Activated B cell treated with CpG ODN at 0.5 μM for 24 hours (primary cell): ENCODE measurements around the gene SLC6A3. TPM values are rescaled to one million over a fixed set of nuclear protein-coding genes. Genes with fewer than 3 reads are reported as not detected.
A peak's percentile ranks its signal among the peaks of the same experiment; 100 is the strongest.

Experiments
- ATAC-seq: fragments of 200-7000 bp; cut with Tn5 transposase; one replicate; pipeline ENCODE4 v1.10.0; 2021; ENCODE audit warnings: low read depth, mild to moderate bottlenecking, moderate library complexity
- CTCF ChIA-PET: fragments of 350-600 bp; sonication (Branson Sonifier 250); formaldehyde crosslinking; loops from one replicate; lab custom pipeline; 2021; ENCODE audit warnings: antibody characterized with exemption; lab: Charles Lee
- POLR2A ChIA-PET: fragments of 350-600 bp; sonication (Branson Sonifier 250); formaldehyde crosslinking; loops from one replicate; lab custom pipeline; 2021; ENCODE audit warnings: antibody characterized with exemption; lab: Charles Lee
- DNase-seq: peaks from one replicate; pipeline ENCODE4 v3.0.0; 2022
- H3K27ac Mint-ChIP-seq: one replicate; pipeline ENCODE4 v1.8.0; 2020; ENCODE audit warnings: mixed read lengths
- H3K27me3 Mint-ChIP-seq: one replicate; pipeline ENCODE4 v1.8.0; 2021; ENCODE audit warnings: mixed read lengths
- H3K36me3 Mint-ChIP-seq: one replicate; pipeline ENCODE4 v1.8.0; 2021; ENCODE audit warnings: low read depth, mixed read lengths
- H3K4me1 Mint-ChIP-seq: one replicate; pipeline ENCODE4 v1.8.0; 2021; ENCODE audit warnings: mixed read lengths
- H3K4me3 Mint-ChIP-seq: one replicate; pipeline ENCODE4 v1.8.0; 2020; ENCODE audit warnings: mild to moderate bottlenecking, mixed read lengths
- H3K9me3 Mint-ChIP-seq: one replicate; pipeline ENCODE4 v1.8.0; 2020; ENCODE audit warnings: mixed read lengths
- intact Hi-C: fragments of 100-400 bp; cut with micrococcal nuclease; formaldehyde crosslinking; loops from one replicate; pipeline ENCODE4 v1.15.1; 2024
- total RNA-seq: library from RNA; stranded (reverse); gene quantifications from 2 replicates; pipeline ENCODE4 v1.2.3, GENCODE V29; 2022
- TF ChIP-seq, protein P1 (sequence below): fragments of 200-600 bp; IDR thresholded peaks from one replicate; pipeline ENCODE4 v1.8.0; 2022; ENCODE audit warnings: antibody characterized with exemption, mild to moderate bottlenecking

Gene SLC6A3
- total RNA-seq, 1 donor from 2014 or later = 2.0 TPM

DNA sequence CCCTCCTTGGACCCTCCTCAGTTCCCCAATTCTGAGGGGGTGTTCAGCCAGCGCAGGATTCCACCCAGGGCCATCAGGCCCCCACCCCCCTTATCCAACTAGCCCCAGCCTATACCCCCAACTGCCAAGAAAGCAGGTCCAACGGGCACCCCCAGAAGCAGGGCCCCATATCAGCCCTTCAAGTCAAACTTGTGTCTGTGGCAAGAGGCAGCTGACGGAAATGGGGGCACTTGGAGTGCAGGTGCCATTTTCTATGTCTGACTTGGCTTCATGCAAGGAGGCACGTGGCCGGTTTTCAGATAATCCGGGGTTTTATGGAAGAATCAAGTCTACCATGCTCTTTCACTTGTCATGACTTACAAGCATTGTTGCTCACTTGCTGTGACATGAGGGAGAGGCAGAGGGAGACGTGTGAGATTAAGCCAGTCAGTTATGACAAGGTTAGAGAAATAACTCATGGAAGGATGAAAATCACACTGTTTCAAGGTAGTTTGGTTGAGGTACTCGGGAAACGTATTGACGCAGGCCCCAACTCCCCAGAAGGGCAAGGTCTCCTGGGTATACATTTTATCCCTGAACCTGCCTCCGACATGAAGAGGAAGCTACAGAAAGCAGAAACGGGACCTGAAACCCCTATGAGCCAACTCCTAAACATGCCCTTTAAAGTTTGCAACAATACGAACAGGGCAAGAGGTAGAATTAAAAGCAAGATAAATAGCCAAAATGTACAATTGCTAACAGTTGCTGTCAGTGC, 73.8 kb downstream of the SLC6A3 start:
- TF ChIP-seq, protein P1, sequence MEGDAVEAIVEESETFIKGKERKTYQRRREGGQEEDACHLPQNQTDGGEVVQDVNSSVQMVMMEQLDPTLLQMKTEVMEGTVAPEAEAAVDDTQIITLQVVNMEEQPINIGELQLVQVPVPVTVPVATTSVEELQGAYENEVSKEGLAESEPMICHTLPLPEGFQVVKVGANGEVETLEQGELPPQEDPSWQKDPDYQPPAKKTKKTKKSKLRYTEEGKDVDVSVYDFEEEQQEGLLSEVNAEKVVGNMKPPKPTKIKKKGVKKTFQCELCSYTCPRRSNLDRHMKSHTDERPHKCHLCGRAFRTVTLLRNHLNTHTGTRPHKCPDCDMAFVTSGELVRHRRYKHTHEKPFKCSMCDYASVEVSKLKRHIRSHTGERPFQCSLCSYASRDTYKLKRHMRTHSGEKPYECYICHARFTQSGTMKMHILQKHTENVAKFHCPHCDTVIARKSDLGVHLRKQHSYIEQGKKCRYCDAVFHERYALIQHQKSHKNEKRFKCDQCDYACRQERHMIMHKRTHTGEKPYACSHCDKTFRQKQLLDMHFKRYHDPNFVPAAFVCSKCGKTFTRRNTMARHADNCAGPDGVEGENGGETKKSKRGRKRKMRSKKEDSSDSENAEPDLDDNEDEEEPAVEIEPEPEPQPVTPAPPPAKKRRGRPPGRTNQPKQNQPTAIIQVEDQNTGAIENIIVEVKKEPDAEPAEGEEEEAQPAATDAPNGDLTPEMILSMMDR = no peak
- ATAC-seq (peak; percentile 84), DNase-seq (no peak)
- no peaks in the 10 kb centered on the region for H3K36me3 Mint-ChIP-seq
- intact Hi-C loops = no loop called here
- H3K4me1 Mint-ChIP-seq = peaks cover 49% of the 10 kb centered on the region
- ChIA-PET POLR2A (interaction anchor here (0.7 to 2.2 kb wide), 5 partner anchors 9 to 277 kb away, joined by 3 to 13 read pairs (median 5); no protein-coding TSS in a partner anchor), CTCF (interaction anchor here (0.9 to 1.3 kb wide), 5 partner anchors 9 to 273 kb away, joined by 3 to 8 read pairs (median 3); no protein-coding TSS in a partner anchor)
- H3K27ac Mint-ChIP-seq = peak overlapping the region; percentile 57
- H3K9me3 Mint-ChIP-seq = no peaks in the 10 kb centered on the region
- no peaks in the 10 kb centered on the region for H3K27me3 Mint-ChIP-seq
- H3K4me3 Mint-ChIP-seq = peak overlapping the region; percentile 21

DNA sequence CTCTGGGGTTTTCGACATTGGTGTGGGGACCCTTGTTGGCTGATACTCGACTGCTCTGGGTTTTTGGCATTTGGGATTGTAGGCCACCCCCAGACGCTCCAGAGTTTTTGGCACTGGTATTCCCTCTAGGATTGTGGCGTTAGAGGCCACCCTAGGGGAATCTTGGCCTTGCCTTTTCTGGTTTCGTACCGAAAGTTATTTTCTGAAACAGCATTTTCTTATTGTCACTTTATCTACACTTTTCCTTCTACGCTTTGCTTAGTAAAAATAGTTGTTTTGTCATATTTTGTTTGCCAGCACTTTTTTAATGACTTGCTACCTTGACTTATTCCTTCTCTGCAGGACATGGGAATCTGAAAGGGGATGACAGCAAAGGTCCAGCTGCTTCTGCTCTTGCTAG, 75.2 kb downstream of the SLC6A3 start:
- H3K9me3 Mint-ChIP-seq = no peaks in the 10 kb centered on the region
- H3K27me3 Mint-ChIP-seq = no peaks in the 10 kb centered on the region

DNA sequence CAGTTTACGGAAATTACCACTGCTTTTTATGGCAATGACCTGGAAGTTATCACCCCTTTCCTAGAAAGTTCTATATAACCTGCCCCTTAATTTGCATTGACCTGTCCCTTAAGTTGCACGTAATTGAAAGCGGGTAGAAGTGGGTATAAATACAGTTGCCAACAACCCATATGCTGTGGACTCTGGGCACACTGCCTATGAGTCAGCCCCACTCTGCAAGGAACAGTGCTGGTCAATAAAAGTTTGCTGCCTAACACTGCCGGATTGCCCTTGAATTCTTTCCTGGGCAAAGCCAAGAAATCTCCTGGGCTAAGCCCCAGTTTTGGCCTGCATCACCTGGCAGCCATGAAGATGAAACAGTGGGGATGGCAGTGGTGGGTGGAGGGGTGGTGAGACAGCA, 76.5 kb downstream of the SLC6A3 start:
- peaks cover 59% of the 10 kb centered on the region for H3K4me1 Mint-ChIP-seq
- CTCF ChIA-PET = no interaction called here

More for the DNA sequence above, 75.2 kb downstream of the SLC6A3 start:
- TF ChIP-seq, protein P1 = no peak
- ChIA-PET CTCF (interaction anchor here (1.2 kb wide), 1 partner anchor 10 kb away, joined by 3 read pairs; no protein-coding TSS in a partner anchor), POLR2A (interaction anchor here (2.2 kb wide), 1 partner anchor 16 kb away, joined by 13 read pairs; no protein-coding TSS in a partner anchor)
- Mint-ChIP-seq H3K27ac (no peak overlapping the region), H3K36me3 (no peaks in the 10 kb centered on the region), H3K4me3 (no peak overlapping the region), H3K4me1 (peaks cover 60% of the 10 kb centered on the region)
- no peak for ATAC-seq
- DNase-seq = no peak
- intact Hi-C loops = no loop called here

DNA sequence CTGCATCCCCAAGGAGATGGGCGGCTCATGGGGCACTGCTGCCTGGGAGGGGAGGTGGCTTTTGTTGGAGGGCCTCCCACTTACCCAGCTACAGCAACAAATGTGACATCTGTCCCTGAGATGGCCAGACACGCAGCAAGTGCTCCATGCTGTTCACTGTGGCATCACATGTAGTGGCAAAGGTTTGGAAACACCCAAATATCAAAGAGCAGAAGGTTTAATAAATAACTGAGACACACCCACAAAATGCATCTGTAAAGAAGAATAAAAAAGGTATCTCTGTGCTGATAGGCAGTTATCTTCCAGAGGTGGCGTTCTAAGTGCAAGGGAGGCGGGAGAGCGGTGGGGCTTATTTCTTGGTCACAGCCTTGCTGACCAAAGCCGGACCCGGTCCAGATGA, 77.0 kb downstream of the SLC6A3 start:
- no peaks in the 10 kb centered on the region for H3K9me3 Mint-ChIP-seq
- no peaks in the 10 kb centered on the region for H3K36me3 Mint-ChIP-seq
- TF ChIP-seq, protein P1 = no peak
- peaks cover 62% of the 10 kb centered on the region for H3K4me1 Mint-ChIP-seq
- intact Hi-C loops = no loop called here
- DNase-seq = no peak
- H3K27me3 Mint-ChIP-seq = peaks cover 3% of the 10 kb centered on the region
- CTCF ChIA-PET = interaction anchor here (0.9 kb wide), 1 partner anchor 12 kb away, joined by 3 read pairs; no protein-coding TSS in a partner anchor
- no peak for ATAC-seq
- POLR2A ChIA-PET = interaction anchor here (0.9 to 1.2 kb wide), 2 partner anchors 12 to 22 kb away, joined by 4 to 5 read pairs; no protein-coding TSS in a partner anchor
- peak overlapping the region; percentile 67 for H3K27ac Mint-ChIP-seq
- H3K4me3 Mint-ChIP-seq = no peak overlapping the region

More for the DNA sequence above, 76.5 kb downstream of the SLC6A3 start:
- POLR2A ChIA-PET = no interaction called here
- no peaks in the 10 kb centered on the region for H3K9me3 Mint-ChIP-seq
- intact Hi-C loops = no loop called here
- no peak for ATAC-seq
- H3K4me3 Mint-ChIP-seq = no peak overlapping the region
- TF ChIP-seq, protein P1 = no peak
- DNase-seq = no peak
- H3K27me3 Mint-ChIP-seq = peaks cover 3% of the 10 kb centered on the region
- no peak overlapping the region for H3K27ac Mint-ChIP-seq
- H3K36me3 Mint-ChIP-seq = no peaks in the 10 kb centered on the region

DNA sequence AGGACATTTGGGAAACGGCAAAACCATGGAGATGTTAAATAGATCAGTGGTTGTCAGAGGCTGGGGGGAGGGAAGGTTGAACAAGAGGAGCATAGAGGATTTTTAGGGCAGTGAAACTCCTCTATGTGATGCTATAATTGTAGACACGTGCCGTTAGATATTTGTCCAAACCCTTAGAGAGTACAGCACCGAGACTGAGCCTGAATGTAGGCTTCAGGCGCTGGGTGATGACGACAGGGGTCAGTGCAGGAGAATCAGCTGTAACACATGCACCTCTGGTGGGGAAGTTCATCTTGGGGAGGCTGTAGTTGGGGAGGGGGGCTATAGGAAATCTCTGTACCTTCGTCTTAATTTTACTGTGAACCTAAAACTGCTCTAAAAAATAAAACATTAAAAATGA, 78.1 kb downstream of the SLC6A3 start:
- intact Hi-C loops = loop anchor here (1.0 to 2.0 kb wide), 2 partner anchors 14 to 22 kb away; partner anchors contain the start of gene CLPTM1L
- CTCF ChIA-PET = no interaction called here
- peaks cover 52% of the 10 kb centered on the region for H3K4me1 Mint-ChIP-seq
- no peak for DNase-seq
- H3K36me3 Mint-ChIP-seq = no peaks in the 10 kb centered on the region
- no peaks in the 10 kb centered on the region for H3K9me3 Mint-ChIP-seq
- TF ChIP-seq, protein P1 = no peak
- H3K27me3 Mint-ChIP-seq = peaks cover 7% of the 10 kb centered on the region
- POLR2A ChIA-PET = interaction anchor here (0.7 to 1.2 kb wide), 4 partner anchors 13 to 137 kb away, joined by 3 to 5 read pairs (median 4); no protein-coding TSS in a partner anchor
- peak overlapping the region; percentile 72 for H3K27ac Mint-ChIP-seq
- peak overlapping the region; percentile 41 for H3K4me3 Mint-ChIP-seq
- ATAC-seq = peak; percentile 26
